Measurements from ENCODE around the gene CAMSAP1.

DNA sequence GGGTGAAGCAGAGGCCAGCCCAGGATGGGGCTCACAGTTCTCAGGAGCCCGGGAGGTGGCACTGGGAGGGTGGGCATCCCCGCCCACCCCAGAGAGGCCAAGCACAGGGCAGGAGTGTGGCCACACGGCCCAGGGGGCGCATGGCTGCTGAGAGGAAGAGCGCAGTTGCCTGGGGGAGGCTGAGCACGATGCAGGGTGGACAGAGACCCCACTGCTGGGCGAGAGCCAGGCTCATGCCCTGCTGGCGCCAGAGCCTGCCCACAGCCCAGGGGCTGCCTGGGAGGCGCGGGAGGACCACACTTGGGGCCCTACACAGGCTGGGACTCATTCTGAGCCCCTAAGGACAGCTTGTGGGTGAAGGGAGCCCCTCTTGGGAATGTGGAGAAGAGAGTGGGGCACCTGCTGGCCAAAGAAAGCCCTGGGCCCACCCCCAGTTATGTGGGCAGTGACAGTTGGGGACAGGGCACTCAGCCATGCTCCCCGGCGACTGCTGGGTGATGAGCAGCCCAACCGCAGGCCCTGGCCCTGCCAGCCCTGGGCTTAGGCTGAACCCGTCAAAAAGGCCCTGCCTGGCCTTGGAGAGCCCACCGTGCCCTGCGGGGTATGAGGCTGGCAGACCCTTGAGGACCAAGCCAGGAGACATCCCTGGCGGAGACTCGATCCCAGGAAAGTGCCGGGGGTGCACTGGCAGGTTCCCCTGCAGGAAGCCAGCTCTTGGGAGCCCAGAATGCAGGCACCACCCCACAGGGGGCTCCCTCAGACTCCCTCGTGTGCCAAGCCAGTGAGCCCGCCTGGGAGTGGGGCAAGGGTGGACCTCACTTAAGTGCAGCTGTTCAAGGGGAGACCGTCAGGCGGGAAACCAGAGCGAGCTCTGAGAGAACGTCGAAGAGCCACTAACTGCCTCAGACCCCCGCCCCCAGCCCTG, 21.6 kb upstream of the CAMSAP1 start:
- TF ChIP-seq POLR2AphosphoS5 (IDR thresholded peaks at IDR 0.05; ENCODE audit: low read depth, low read length) (no peak), POLR2A (IDR thresholded peaks at IDR 0.05; ENCODE audit: low read depth, low read length) (no peak), TAF1 (IDR thresholded peaks at IDR 0.05; ENCODE audit: low read depth, low read length) (no peak)

Data from GM12891 (cell line).